OCI-LY3 (cell line): ENCODE data around the gene DZIP1L.

ENCODE experiments used
- H2AFZ ChIP-seq: fragments of 200-600, 300-600 bp; shearing (Covaris generic); 2 replicates; pipeline ENCODE4 v1.6.0; 2014; ENCODE audit warnings: antibody characterized with exemption, low read depth, low read length
- H3K27ac ChIP-seq: fragments of 200-600, 300-600 bp; sonication (generic); 2 replicates; pipeline ENCODE4 v1.5.1; 2014; ENCODE audit warnings: mild to moderate bottlenecking, low read length, moderate library complexity, mixed read lengths
- H3K27me3 ChIP-seq: fragments of 200-600, 300-600 bp; sonication (generic); 2 replicates; pipeline ENCODE4 v1.6.1; 2014; ENCODE audit warnings: low read depth, low read length, mixed read lengths
- H3K36me3 ChIP-seq: fragments of 200-600, 300-600 bp; sonication (generic); replicated peaks from 2 replicates; pipeline ENCODE3; 2014; ENCODE audit warnings: low read depth, low read length, mixed read lengths
- H3K4me1 ChIP-seq: fragments of 300-600, 200-600 bp; sonication (generic); 2 replicates; pipeline ENCODE4 v1.6.1; 2014; ENCODE audit warnings: low read length, mixed read lengths
- H3K4me2 ChIP-seq: fragments of 200-600, 300-600 bp; sonication (generic); 2 replicates; pipeline ENCODE4 v1.6.1; 2014; ENCODE audit warnings: low read length, mixed read lengths
- H3K4me3 ChIP-seq: fragments of 300-600, 200-600 bp; sonication (generic); 2 replicates; pipeline ENCODE4 v1.5.1; 2014; ENCODE audit warnings: antibody characterized with exemption, mild to moderate bottlenecking, low read length, moderate library complexity
- H3K79me2 ChIP-seq: fragments of 300-600, 200-600 bp; shearing (Covaris generic); 2 replicates; pipeline ENCODE4 v1.6.1; 2014; ENCODE audit warnings: mild to moderate bottlenecking, low read length, mixed read lengths
- H3K9ac ChIP-seq: fragments of 300-600, 200-600 bp; shearing (Covaris generic); 2 replicates; pipeline ENCODE4 v1.6.0; 2014; ENCODE audit warnings: mild to moderate bottlenecking, low read length, moderate library complexity
- H3K9me3 ChIP-seq: fragments of 200-600, 300-600 bp; shearing (Covaris generic); 2 replicates; pipeline ENCODE4 v1.6.1; 2014; ENCODE audit warnings: low read length, mixed read lengths; ENCODE audit not compliant: insufficient read depth
- H4K20me1 ChIP-seq: fragments of 200-600, 300-600 bp; sonication (generic); 2 replicates; pipeline ENCODE4 v1.6.1; 2016; ENCODE audit warnings: low read length, mixed read lengths; ENCODE audit not compliant: insufficient read depth
- EZH2phosphoT487 ChIP-seq: fragments of 200-600 bp; shearing (Covaris generic); IDR thresholded peaks from 2 replicates; pipeline ENCODE4 v1.6.1; 2018; ENCODE audit warnings: antibody characterized with exemption, mixed run types, low read depth
- TF ChIP-seq, protein P1 (sequence below): fragments of 200-600, 300-600 bp; sonication (generic); IDR thresholded peaks from 2 replicates; pipeline ENCODE4 v1.5.1; 2014; ENCODE audit warnings: antibody characterized with exemption, low read length, low read depth

The DZIP1L gene

GRCh38 chr3:138114988-138115971, at the start of gene DZIP1L:
Gene DZIP1L, minus strand, starts transcription at chr3:138115608. Its CDS starts 11,637 bp downstream, at chr3:138103971.
- Histone ChIP-seq H3K27me3 (peaks cover 12% of the 10 kb centered on the region), H3K4me1 (no peaks in the 10 kb centered on the region), H3K4me2 (peak within 1 kb of the TSS; percentile 68), H3K79me2 (no peaks in the 10 kb centered on the region), H3K36me3 (no peaks in the 10 kb centered on the region), H3K27ac (no peak within 1 kb of the TSS), H4K20me1 (no peaks in the 10 kb centered on the region), H3K4me3 (peak within 1 kb of the TSS; percentile 78), H3K9me3 (no peaks in the 10 kb centered on the region), H2AFZ (peak within 1 kb of the TSS; percentile 50; the same call in 1 of the 2 replicates), H3K9ac (peak within 1 kb of the TSS; percentile 46; the same call in 1 of the 2 replicates)
- TF ChIP-seq, protein P1, sequence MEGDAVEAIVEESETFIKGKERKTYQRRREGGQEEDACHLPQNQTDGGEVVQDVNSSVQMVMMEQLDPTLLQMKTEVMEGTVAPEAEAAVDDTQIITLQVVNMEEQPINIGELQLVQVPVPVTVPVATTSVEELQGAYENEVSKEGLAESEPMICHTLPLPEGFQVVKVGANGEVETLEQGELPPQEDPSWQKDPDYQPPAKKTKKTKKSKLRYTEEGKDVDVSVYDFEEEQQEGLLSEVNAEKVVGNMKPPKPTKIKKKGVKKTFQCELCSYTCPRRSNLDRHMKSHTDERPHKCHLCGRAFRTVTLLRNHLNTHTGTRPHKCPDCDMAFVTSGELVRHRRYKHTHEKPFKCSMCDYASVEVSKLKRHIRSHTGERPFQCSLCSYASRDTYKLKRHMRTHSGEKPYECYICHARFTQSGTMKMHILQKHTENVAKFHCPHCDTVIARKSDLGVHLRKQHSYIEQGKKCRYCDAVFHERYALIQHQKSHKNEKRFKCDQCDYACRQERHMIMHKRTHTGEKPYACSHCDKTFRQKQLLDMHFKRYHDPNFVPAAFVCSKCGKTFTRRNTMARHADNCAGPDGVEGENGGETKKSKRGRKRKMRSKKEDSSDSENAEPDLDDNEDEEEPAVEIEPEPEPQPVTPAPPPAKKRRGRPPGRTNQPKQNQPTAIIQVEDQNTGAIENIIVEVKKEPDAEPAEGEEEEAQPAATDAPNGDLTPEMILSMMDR, result peak; percentile 22; the same call in 1 of the 2 replicates
- TF ChIP-seq EZH2phosphoT487, result no peak

- no peaks in the 10 kb centered on the region; the same call in 1 of the 2 replicates for H4K20me1 ChIP-seq
- no peaks in the 10 kb centered on the region for H3K4me1 ChIP-seq
- no peak overlapping the region for H3K9ac ChIP-seq
- H3K36me3 ChIP-seq, result peaks cover 31% of the 10 kb centered on the region
- H3K79me2 ChIP-seq, result no peaks in the 10 kb centered on the region
- H3K27ac ChIP-seq, result no peak overlapping the region
- H3K27me3 ChIP-seq, result no peaks in the 10 kb centered on the region
- H3K4me2 ChIP-seq, result no peak overlapping the region
- no peak overlapping the region for H3K4me3 ChIP-seq
- no peaks in the 10 kb centered on the region for H3K9me3 ChIP-seq
- TF ChIP-seq, protein P1, result no peak
- TF ChIP-seq EZH2phosphoT487, result no peak
- H2AFZ ChIP-seq, result no peak overlapping the region
Measured at GRCh38 chr3:138165061-138165460, 49.7 kb upstream of the DZIP1L start.

- H3K4me2 ChIP-seq, result no peak overlapping the region
- H3K27ac ChIP-seq, result no peak overlapping the region
- H3K9ac ChIP-seq, result no peak overlapping the region
- no peaks in the 10 kb centered on the region for H3K79me2 ChIP-seq
- H3K4me1 ChIP-seq, result no peaks in the 10 kb centered on the region
- H3K36me3 ChIP-seq, result peaks cover 11% of the 10 kb centered on the region
- no peak overlapping the region for H3K4me3 ChIP-seq
- no peaks in the 10 kb centered on the region for H3K27me3 ChIP-seq
- no peaks in the 10 kb centered on the region for H4K20me1 ChIP-seq
- H3K9me3 ChIP-seq, result no peaks in the 10 kb centered on the region; the same call in 1 of the 2 replicates
- H2AFZ ChIP-seq, result no peak overlapping the region
- TF ChIP-seq, protein P1, result no peak
- no peak for TF ChIP-seq EZH2phosphoT487
Measured at GRCh38 chr3:138157743-138158142, 42.3 kb upstream of the DZIP1L start.

DNA sequence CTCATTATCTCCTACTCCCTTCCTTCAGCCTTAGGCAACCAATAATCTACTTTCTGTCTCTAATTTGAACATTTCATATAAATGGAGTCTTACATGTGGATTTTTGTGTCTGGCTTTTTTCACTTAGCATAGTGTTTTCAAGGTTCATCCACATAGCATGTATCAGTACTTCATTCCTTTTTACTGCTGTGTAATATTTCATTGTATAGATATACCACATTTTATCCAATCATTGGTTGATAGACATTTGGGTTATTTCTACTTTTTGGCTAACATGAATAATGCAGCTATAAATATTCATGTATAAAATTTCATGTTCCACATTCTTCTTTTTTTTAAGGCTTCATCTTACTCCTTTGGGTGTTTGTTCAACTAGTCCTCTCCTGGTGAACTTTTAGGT, 39.1 kb upstream of the DZIP1L start:
- no peaks in the 10 kb centered on the region for H3K4me1 ChIP-seq
- no peaks in the 10 kb centered on the region; the same call in 1 of the 2 replicates for H3K9me3 ChIP-seq
- H3K27ac ChIP-seq, result no peak overlapping the region
- H3K4me2 ChIP-seq, result no peak overlapping the region
- H3K4me3 ChIP-seq, result no peak overlapping the region
- H3K36me3 ChIP-seq, result no peaks in the 10 kb centered on the region
- H3K79me2 ChIP-seq, result no peaks in the 10 kb centered on the region
- H3K9ac ChIP-seq, result no peak overlapping the region
- no peaks in the 10 kb centered on the region for H3K27me3 ChIP-seq
- TF ChIP-seq, protein P1, result no peak
- no peak for TF ChIP-seq EZH2phosphoT487
- H2AFZ ChIP-seq, result no peak overlapping the region
- H4K20me1 ChIP-seq, result no peaks in the 10 kb centered on the region
